ENCODE results near the gene PRLH.

PRLH gene, protein sequence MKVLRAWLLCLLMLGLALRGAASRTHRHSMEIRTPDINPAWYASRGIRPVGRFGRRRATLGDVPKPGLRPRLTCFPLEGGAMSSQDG

DNA sequence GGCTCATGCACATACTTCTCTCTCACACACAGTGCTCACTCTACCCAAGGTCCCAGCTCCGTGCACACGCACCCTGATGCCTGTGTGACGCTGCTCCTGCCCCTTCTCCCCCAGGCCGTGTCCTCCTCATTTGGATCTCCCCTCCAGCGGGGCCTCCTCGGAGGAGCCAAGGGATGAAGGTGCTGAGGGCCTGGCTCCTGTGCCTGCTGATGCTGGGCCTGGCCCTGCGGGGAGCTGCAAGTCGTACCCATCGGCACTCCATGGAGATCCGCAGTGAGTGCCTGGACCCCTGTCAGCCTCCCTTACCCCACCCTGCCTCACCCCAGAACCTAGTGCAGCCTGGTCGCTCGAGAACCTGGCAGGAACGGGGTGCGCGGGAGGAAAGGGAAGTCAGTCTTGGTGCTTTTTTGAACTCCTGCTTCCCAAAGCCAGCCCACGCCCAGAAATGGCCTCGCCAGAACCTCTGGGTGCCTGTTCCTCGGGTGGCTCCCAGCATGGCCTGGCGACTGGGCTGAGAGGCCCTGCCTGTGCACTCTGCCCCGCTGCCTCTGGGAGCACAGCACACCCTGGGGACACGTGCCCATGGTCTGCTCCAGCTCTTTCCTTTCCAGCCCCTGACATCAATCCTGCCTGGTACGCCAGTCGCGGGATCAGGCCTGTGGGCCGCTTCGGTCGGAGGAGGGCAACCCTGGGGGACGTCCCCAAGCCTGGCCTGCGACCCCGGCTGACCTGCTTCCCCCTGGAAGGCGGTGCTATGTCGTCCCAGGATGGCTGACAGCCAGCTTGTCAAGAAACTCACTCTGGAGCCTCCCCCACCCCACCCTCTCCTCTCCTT, at the start of gene PRLH:
PRLH (plus strand) TSS at position 174 of the 835 bp plus-strand sequence; CDS start at position 174, 0 bp downstream.
- DNase-seq = no peak

DNA sequence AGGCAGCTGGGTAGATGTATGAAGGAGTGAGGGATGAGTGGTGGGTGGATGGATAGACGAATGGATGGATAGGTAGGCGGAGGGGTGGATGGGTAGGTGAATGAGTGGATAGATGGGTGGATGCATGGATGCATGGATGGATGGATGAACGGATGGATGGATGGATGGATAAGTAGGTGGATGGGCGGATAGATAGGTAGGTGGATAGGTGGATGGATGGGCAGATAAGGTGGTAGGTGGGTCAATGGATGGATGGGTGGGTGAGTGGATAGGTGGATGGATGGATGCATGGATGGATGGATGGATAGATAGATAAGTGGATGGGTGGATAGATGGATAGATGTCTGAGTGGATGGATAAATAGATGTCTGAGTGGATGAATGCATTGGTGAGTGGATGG, 49.2 kb upstream of the PRLH start:
- DNase-seq = no peak

DNA sequence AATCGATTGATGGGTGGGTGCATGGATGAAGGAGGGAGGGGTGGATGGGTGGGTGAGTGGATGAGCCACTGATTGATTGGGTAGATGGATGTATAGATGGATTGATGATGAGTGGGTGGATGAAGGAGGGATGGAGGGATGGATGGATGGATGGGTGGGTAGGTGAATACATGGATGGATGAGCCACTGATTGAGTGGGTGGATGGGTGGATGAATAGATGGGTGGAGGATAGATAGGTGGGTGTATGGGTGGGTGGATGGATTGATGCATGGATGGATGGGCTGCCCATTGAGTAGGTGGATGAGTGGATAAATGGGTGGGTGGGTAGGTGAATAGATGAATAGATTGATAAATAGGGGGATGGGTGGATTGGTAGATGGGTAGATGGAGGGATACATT, 48.4 kb upstream of the PRLH start:
- DNase-seq = no peak

DNA sequence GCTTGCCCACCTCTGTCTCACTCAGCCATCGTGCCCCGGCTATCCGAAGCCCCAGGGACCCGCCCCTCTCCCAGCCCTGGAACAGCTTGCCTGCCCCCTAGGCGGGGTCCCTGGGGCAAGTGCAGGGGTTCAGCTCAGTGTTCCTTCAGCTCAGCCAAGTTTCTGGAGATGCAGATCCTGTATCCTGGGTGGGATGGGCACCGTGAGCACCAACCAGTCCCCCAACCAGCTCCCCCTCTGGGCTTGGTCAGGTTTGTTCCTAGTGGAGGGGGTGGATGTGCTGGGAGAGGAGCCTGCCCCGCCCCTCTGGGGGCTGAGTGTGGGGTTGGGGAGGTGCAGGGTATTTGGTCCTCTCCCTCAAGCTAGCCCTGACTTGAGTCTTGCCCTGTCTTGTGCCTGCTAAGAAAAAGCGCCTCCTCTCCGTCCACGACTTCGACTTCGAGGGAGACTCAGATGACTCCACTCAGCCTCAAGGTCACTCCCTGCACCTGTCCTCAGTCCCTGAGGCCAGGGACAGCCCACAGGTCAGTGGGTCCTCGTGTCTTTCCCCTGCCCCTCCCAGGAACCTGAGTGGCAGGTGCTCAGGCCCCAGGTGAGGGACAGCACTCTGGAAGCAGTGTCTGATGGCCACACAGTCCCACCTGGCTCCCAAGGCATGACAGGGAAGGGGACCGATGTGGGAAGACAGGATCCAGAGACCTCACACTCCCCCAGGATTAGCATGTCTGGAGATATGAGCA, 46.7 kb upstream of the PRLH start:
- DNase-seq = no peak

GRCh38 chr2:237520290-237520689, 46.1 kb upstream of the PRLH start:
- no peak for DNase-seq

GRCh38 chr2:237524631-237525030, 41.7 kb upstream of the PRLH start:
- no peak for DNase-seq

GRCh38 chr2:237525559-237526157, 40.7 kb upstream of the PRLH start:
- DNase-seq = no peak

GRCh38 chr2:237527233-237527632, 39.1 kb upstream of the PRLH start:
- no peak for DNase-seq

DNA sequence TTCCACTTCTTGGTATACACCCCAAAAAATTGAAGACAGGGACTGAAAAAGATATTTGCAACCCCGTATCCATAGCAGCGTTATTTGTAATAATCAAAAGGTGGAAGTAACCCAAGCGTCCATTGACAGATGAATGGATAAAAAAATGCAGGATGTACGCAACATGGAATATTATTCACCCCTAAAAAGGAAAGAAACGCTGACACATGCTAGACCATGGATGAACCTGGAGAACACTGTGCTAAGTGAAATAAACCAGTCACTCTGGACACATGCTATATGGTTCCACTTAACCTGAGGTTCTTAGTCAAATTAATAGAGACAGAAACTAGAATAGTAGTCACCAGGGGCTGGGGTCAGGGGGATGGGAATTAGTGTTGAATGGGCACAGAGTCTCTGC, 38.6 kb upstream of the PRLH start:
- DNase-seq = no peak

DNA sequence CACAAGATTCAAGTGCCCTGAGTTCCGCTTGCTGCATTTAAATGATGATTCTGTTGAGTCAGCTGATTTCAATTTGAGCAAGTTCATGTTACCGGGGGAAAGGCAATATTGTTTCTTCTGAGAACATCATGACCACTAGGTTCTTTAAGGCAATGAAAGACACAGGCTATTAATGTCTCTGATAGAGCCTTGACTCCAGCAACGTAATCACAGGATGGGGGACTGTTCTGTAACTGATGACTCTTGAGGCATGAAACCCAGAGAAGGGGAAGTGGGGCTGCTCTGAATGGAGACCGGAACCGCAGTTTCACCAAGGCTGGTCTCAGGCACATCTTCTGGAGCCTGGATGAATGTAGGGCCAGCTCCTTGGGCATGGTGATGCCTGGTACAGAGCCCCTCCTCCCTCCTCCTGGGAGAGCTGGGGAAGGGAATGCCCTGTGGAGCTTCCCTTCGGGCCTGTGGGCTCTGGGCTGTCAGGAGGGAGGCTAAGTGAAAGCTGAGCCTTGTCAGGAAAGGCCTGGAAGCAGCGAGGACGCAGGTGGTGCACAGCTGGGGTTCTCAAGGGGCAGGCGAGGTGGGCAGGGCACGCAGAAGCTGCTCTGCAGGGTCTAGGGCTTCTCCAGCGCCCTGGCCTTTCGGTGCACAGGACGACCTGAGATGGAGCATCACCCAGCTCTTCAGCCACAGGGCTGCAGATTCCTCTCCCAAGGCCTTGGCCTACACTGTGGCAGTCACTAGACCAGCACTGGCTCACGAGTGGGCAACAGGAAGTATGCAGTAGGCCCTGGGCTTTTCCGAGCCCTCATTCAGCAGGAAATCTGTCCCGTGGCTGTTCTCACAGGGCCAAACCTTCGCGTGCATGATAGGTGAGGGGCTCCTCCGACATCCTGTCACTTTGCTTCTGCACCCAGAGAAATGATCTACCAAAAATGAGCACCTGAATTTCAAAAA, 36.6 kb upstream of the PRLH start:
- no peak for DNase-seq

DNA sequence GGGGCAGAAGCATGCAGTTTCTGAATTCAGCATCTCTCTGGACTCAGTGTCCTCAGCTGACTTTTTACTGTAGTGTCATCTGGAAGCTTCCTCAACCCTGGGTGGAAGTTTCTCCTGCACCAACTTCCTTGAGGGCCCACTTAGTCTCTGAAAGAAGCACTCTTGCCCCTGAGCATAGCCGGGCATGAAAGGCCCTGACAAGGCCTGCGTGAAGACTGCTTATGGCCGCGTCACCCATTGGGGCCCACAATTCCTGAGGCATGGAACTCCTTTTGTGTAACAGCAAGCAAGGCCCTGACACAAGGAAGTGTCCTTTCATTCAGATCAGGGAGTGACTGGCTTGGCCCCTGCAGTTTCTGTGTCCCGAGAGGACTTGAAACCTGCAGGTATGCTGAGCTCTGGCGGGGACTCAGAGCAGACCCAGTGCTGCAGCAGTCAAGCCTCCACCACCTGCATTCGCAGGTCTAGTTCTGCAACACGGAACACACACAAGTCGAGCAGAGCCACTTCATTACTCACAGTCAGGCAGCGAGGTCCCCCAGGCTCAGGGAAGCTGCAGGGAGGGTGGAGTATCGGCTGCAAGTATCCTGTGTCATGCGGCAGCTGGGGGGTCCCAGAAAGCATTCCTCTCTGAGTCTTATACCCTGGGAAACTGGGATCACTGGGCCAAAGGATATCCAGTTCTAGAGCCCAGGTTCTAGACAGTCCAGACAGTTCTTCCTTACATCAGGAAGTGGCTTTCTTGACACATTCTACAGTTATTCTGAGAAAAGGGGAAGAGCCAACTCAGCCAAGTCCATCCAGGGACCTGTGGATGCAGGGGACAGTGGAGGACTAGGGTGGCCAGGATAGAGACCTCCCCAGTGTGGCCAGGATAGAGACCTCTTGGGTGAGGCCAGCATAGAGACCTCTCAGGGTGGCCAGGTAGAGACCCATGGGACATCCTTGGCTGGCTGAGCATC, 35.6 kb upstream of the PRLH start:
- no peak for DNase-seq

- DNase-seq = no peak
Observed at GRCh38 chr2:237532160-237532559, 34.2 kb upstream of the PRLH start.

DNA sequence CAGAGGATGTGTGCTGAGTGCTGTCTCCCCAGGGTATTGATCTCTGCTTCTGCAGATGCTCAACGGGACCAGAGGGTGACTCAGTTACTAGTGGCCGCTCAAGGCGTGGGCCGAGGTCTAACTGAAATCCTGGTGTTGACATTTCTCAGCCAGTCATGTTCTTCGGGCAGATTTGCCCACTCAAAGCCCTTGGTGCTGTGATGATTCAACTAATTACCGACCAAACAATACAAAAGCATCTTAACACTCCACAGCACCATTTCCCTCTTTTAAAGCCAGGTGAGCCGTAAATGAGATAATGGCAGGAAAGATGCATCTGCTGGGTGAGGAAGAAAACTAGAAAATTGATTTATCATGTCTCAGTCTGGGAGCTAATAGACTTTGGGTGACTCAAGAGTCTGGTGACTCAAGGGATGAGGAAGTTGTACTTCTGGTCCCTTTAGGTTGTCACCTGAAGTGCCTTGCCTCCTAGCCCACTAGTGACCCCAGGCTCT, 32.7 kb upstream of the PRLH start:
- no peak for DNase-seq

- no peak for DNase-seq
Observed at GRCh38 chr2:237534380-237534779, 32.0 kb upstream of the PRLH start.

DNA sequence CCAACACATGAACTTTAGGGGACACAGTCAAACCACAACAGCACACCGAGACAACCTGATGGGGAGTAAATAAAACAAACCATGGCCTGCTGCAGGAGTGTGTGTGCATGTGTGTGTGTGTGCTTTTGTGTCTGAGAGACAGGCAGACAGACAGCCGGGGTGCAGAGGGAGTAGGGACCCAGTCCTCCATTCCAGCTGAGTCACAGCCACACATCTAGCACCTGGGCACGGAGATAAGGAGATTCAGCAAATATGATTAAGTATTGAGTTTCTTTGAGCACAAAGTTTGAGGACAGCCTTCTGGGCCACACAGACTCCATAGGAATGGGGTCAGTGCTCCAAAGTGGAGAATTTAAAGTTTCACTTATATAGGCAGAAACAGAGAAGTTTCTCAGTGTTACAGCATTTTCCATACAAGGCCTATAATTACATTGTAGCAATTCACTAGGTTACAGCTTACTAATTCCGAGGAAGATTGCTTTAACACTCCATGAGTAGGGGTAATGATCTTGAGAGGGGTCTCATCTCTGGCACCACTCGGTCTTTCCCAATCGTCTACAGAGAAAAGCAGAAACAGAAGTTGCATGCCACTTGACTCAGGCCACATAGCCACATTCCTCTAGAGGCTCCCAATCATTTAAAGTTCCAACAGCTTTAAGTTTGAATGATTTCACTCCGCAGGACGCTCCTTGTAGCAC, 30.8 kb upstream of the PRLH start:
- no peak for DNase-seq

DNA sequence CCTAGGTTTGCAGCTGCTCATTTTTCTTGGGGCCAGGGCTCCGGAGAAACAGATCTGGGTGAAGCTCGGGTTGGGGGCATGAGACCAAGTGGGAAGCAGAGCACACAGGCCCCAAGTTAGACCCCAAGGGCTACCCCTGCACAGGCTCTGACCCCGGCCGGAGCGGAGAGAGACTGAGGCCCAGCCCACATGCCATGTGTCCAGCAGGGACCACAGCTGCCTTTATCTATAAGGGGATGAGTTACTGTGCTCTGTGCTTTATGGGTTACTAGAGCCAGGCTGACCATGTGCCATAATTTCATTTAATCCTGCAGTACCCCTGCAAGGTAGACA, 30.3 kb upstream of the PRLH start:
- no peak for DNase-seq

GRCh38 chr2:237536617-237537016, 29.8 kb upstream of the PRLH start:
- no peak for DNase-seq

GRCh38 chr2:237538001-237538720, 28.2 kb upstream of the PRLH start:
- DNase-seq = no peak

- DNase-seq = no peak
Observed at GRCh38 chr2:237538901-237539300, 27.5 kb upstream of the PRLH start.

GRCh38 chr2:237539681-237540080, 26.7 kb upstream of the PRLH start:
- no peak for DNase-seq

Data from amniotic stem cell (primary cell).